GM19438 (cell line): ENCODE results near the gene SH3GLB1.
A peak's percentile ranks its signal among the peaks of the same experiment; 100 is the strongest.

Source experiments
- ATAC-seq: cut with Tn5 transposase; IDR thresholded peaks from one replicate; pipeline ENCODE4 v1.9.1; 2021; ENCODE audit warnings: low read depth; ENCODE audit not compliant: unreplicated experiment

The SH3GLB1 gene

DNA sequence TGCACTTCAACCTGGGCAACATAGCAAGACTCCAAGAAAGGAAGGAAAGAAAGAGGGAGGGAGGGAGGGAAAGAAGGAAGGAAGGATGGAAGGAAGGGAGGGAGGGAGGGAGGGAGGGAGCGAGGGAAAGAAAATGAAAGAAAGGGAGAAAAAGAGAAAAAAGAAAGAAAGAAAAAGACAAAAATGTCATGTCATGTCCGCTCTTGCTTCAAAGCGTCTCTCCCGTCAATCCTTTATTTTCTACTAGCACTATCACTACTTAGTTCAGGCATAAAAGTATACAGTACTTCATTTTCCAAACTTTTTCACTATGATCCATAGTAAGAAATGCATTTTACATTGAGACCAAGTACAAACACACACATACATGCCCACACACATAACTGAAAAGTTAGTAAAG, 64.7 kb downstream of the SH3GLB1 start:
- ATAC-seq, result no peak

DNA sequence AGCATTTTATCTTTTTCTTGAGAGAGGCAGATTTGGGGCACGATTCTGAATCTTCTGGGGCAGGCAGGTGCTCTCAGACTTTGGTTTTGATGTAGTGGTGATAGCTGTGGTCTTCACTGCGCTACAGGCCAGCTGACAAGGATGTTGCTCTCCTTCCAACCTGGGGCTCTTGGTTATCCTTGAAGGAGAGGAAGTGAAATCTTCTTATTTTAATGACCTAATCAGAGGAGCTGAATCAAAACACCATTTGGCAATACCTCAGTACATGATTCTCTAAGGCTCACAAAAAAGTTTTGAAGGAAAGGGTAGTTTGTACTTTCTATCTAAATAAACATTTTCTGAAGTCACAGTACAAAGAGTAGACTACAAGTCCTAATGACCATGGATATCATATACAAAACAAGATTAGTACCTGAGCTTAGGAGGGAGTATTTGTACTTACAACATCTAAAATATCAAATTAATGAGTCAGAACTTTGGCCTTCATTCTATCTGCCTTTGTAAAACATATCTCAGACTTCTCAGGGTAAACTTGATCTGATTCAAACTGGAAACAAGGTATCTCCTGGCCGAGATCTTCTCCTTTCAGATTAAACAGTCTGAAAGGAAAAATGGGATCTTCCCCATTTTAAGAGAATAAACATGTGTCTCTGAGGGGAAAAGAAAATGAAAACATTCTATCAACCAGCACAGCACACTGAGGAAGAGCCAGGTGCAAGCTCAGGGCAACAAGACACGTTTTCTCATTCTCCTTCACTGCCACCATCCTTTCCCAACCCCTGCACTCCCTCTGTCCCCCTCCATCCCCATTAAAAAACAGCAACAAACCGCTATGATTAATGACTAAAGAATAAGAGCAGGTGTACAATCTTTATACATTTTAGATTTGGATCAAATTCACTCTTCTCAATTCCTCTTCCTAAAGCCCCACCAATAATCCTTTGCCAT, 69.2 kb downstream of the SH3GLB1 start:
- peak; percentile 15 for ATAC-seq

DNA sequence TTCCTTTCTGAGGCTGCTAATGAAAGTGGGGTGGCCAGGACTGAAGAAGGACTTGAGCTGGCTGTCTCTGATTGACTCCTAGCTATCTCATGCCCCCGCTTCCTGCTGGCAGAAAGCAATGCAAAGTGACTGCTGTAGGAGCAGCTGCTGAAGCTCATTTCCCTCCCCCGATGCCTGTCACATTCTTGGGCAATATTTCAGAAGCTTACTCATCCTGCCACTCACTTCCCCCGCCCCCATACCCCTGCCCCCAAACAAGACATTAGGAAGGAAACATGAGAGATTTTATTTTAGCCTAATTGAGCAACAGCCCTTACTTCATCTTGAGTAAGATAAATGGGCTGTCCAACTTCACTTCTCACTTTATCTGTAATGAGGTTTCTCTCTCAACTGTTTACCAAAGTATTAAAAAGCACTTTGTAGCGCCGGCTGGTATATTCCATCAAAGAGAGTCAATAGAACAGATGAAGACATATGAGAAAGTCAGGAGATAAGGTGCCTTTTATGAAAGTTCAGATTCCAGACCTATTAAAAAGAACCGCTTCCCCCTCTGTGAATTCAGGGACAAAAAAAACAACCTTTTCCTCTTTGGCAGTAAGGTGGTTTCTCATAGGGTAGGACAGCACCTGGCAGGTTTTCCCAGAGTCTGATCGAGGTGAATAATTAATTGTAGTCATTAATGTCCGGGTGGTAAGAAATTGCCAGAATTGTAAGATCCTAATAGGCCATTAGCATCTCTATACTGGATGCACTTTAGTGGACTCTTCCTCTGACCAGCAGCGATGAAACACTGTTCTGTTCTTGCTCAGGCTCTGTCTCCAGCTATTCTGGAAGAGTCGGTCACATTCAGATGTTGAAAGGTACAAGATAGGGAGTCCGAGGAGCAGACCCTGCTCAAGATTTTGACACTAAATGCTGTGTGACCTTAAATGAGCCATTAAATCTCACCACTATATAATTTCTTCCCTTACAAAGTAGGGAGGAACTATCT, 70.2 kb downstream of the SH3GLB1 start:
- peak; percentile 83 for ATAC-seq

DNA sequence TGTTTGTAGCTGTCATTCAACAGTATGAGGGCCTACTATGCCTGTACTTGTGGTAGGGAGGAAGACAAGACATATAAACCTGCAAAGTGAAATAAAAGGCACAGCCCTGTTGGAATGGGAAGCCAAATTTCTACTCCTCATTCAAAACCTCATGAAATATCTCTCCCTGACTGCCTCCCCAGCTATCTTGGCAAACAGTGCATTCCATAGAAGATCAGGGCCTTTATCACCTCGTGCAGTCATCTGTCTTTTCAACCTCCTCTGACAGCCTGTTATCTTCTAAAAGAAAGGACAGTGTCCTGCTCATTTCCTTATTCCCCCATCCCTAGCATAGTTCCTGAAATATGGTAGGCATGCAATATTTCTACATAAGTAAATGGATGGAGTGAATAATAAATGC, 71.0 kb downstream of the SH3GLB1 start:
- no peak for ATAC-seq

DNA sequence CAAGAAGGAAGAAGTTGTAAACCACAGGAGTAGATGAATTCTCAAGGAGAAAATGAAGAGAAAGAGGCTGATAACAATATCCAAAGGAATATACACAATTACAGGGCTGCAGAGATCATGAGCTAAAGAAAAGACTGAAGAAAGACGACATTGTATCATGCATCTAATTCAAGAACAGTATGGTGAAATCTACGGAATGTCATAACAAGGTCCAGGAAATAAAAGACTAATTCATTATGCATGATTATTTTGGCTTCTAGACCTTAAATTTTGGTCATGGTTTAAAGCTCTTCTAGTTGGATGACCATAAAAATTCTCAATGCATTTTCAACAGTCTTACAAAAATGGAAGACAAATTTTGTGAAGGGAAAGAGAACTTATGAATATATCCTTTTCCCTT, 71.7 kb downstream of the SH3GLB1 start:
- ATAC-seq, result no peak

DNA sequence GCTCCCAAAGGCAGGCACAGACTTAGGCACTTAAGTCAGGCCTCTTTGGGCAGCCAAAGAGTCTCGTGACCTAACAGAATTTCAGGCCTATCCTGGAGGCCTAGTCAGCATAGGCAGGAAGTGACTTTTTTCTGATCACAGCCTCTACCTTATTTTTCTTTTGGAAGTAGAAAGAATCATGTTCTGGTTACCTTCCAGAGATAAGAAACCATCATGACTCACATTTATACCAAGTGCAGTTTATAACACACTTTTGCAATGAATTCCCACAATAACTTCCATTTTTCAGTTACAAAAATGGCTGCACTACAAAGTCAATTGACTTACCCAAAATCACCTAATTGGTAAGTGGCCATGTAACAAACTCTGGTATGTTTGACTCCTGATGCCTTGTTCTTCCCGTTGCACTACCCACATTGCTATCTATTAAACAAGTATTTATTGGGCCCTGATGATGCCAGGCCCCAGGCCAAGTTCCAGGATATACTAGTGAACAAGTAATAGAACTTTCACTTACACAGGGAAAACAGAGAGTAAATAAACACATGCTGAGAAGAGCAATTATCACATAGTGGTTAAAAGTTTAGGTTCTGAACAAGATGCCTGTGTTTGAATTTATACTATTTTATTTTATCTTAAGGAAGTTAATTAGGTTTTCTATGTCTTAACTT, 74.3 kb downstream of the SH3GLB1 start:
- no peak for ATAC-seq

DNA sequence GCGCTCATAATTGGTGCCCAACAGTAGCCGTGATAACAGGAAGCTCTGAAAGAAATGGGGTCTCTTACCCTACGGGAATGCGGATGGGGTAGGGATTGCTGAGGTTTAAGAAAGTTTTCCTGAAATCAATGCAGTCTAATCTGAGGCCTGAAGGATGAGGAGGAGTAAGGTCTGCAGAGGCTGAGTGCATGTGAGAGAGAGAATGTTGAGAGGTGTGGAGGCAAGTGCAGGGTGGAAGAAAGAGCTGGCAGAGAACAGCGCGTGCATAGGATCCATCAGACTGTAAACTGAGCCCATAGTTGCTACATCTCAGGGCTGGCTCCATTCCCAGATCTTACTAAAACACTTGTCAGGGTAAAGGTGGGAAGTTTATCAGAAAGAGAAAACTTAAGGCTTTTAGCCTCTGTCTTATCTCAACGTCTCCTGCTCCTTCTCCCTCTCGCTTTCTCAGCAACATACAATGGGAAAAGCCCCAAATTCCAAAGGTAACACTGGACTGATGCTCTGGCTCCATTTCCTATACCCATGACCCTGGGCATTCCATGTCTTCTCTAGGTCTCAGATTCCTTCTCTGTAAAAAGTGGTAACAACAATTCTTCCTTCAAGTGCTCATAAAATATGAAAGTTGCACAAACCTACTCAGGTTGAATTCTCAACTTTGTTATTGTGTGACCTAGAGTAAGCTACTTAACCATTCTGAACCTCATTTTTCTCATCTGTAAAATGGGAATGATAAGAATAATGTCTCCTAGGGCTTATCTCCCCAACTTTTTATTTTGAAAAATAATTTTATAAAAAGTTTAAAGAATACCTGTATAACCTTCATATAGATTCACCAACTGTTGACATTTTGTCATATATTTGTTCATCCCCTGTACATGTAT, 75.2 kb downstream of the SH3GLB1 start:
- ATAC-seq, result no peak

DNA sequence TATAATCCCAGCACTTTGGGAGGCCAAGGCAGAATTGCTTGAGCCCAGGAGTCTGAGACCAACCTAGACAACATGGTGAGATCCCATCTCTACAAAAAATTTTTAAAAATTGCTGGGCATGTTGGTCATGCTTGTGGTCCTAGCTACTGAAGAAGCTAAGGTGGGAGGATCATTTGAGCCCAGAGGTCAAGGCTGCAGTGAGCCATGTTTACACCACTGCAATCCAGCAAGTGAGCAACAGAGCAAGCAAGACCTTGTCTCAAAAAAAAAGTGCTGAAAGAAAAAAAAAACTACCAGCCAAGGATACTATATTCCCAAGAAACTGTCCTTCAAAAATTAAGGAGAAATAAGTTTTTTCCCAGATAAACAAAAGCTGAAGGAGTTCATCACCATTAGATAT, 78.1 kb downstream of the SH3GLB1 start:
- ATAC-seq, result no peak

DNA sequence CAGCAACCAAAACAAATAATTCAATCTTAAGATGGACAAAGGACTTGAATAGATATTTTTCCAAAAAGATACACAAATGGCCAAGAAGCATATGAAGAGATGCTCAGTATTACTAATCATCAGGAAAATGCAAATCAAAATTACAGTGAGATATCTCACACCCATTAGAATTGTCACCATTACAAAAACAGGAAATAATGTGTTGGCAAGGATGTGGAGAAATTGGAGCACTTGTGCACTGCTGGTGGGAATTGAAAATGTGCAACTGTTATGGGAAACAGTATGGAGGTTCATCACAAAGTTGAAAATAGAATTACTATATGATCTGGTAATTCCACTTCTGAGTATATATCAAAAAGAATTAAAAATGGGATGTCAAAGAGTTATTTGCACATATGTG, 83.2 kb downstream of the SH3GLB1 start:
- no peak for ATAC-seq

DNA sequence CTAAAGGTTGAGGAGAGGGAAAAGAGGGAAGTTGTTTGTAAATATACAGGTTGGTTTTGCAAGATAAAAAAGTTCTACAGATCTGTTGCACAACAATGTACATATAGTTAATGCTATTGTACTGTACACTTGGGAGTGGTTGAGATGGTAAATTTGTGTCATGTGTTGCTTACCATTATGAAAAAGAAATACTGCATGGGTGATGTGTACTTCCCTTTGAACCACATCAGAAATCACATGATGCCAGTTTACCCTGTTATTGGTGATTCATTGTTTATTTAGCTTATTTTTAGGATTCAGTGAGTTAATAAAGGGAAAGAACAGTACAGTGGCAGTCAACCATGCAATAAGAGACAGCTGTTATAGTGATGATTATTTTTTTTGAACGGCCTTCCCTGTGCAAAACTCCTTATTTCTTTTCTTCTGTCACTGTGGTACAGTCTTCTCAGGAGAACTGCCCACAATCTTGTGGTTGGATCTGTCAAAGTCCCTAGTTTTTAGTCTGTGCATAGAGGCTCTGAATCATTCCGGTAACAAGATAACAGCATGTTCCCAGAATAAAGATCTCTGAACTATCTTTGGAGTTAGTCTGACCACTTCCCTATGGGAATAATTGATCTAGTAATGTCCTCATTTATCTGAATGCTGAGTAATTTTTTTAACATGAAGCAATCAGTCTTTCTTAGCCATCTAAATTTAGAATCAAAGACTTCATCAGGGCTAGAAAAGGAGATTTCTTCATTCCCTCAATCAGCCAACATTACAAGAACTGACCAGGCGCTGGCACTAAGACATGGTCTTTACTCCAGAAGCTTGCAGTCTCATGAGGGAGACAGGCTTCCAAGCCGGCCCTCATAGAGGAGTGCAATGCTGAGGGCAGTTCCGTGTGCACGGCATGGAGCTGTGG, 84.2 kb downstream of the SH3GLB1 start:
- ATAC-seq, result no peak

DNA sequence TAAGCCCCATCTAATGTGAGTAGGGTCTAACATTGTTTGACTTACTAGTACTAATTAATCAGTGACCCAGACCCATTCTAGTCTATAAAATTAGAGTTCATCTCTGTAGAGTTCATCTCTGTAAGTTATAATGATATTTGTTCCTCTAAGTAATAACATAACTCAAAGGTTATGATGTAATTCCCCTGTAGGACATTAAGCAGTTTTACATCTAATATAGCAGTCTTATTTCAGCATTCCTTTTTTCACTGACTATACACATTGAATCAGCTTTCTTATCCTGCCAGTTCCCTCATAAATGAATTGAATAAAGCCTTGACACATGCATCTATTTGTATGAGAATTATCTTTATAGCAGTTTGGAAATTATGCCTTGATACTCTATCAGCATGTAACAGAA, 90.9 kb downstream of the SH3GLB1 start:
- ATAC-seq, result no peak
